ENCODE results near the gene ELK4. TPM values are rescaled to one million over a fixed set of nuclear protein-coding genes. Genes with fewer than 3 reads are reported as not detected.

ELK4 gene
- total RNA-seq, 2 donors from 2014 or later: 30.5 to 37.6 TPM

DNA sequence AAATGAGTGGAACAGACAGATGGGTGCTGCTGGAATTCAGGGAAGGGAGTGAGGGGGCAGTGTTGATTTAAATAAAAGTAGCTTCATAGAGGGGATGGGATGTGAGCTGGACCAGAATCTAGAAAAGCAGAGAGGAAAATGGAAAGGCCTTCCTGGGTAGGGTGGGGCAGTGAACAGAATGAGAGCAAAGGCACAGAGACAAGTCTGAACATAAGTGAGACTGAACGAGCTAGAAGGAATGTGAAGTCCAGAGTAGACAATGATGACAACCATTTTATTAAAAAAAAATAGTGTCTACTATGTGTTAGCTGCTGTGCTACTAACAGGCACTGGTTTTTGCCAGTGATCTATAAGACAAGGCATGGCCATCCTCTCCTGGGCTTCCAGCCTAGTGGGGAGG is 36.0 kb downstream of the ELK4 start:
- intact Hi-C loops (cut with DNase I): no loop called here
- Histone ChIP-seq H3K4me1 (peaks cover 3% of the 10 kb centered on the region), H3K27me3 (no peaks in the 10 kb centered on the region), H3K9ac (ENCODE audit: low read depth in 2 of 2, low read length in 2 of 2) (no peak overlapping the region), H3K27ac (no peak overlapping the region), H3K36me3 (no peaks in the 10 kb centered on the region), H3K4me3 (no peak overlapping the region), H3K9me3 (no peaks in the 10 kb centered on the region)
- DNase-seq: no peak
- TF ChIP-seq, protein P1, sequence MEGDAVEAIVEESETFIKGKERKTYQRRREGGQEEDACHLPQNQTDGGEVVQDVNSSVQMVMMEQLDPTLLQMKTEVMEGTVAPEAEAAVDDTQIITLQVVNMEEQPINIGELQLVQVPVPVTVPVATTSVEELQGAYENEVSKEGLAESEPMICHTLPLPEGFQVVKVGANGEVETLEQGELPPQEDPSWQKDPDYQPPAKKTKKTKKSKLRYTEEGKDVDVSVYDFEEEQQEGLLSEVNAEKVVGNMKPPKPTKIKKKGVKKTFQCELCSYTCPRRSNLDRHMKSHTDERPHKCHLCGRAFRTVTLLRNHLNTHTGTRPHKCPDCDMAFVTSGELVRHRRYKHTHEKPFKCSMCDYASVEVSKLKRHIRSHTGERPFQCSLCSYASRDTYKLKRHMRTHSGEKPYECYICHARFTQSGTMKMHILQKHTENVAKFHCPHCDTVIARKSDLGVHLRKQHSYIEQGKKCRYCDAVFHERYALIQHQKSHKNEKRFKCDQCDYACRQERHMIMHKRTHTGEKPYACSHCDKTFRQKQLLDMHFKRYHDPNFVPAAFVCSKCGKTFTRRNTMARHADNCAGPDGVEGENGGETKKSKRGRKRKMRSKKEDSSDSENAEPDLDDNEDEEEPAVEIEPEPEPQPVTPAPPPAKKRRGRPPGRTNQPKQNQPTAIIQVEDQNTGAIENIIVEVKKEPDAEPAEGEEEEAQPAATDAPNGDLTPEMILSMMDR (IDR thresholded peaks at IDR 0.05): no peak

DNA sequence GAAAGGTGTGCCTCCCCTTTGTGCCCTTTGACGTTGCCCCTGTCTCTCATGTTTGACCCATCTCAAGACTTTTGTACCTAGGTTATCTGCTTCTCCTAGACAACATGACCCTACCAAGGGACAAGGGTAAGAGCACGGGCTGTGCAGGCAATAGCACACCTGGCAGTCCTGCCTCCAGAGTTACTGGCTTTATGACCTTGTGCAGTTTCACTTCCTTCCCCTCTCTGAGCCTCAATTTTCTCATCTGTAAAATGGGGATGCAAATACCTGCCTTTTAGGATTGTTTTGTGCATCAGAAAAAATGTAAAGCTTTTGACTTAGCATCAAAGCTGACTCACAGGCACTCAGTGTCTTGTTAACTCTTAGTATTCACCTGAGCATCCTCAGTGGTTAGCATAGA is 36.4 kb downstream of the ELK4 start:
- TF ChIP-seq, protein P1 (IDR thresholded peaks at IDR 0.05): no peak
- H3K4me3 ChIP-seq: no peak overlapping the region
- intact Hi-C loops (cut with DNase I): no loop called here
- no peak overlapping the region for H3K9ac ChIP-seq (ENCODE audit: low read depth in 2 of 2, low read length in 2 of 2)
- peaks cover 3% of the 10 kb centered on the region for H3K4me1 ChIP-seq
- DNase-seq: no peak
- H3K9me3 ChIP-seq: no peaks in the 10 kb centered on the region
- no peaks in the 10 kb centered on the region for H3K27me3 ChIP-seq
- no peaks in the 10 kb centered on the region for H3K36me3 ChIP-seq
- no peak overlapping the region for H3K27ac ChIP-seq

DNA sequence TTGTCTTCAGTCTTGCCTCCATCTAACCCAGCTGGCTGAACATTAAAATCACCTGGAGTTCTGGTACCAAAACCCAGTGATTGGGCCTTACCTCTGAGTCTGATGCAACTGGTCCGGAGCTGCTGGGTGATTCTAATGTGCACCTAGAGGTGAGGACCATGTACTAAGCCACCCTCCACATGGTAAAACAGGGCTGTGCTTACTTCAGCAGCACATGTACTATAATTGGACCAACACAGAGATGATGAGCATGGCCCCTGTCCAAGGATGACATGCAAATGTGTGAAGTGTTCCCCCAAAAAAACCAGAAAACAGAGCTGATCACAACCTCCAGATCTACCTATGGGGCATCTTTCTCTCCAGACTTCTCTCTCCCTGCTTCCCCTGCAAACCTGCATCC is 37.0 kb downstream of the ELK4 start:
- no peak overlapping the region for H3K9ac ChIP-seq (ENCODE audit: low read depth in 2 of 2, low read length in 2 of 2)
- H3K27me3 ChIP-seq: no peaks in the 10 kb centered on the region
- H3K27ac ChIP-seq: no peak overlapping the region
- no peak for DNase-seq
- H3K4me3 ChIP-seq: no peak overlapping the region
- H3K4me1 ChIP-seq: peaks cover 3% of the 10 kb centered on the region
- intact Hi-C loops (cut with DNase I): loop anchor here (5.0 kb wide), 2 partner anchors 62 to 68 kb away; no protein-coding TSS in a partner anchor
- H3K36me3 ChIP-seq: no peaks in the 10 kb centered on the region
- H3K9me3 ChIP-seq: no peaks in the 10 kb centered on the region
- TF ChIP-seq, protein P1 (IDR thresholded peaks at IDR 0.05): no peak

DNA sequence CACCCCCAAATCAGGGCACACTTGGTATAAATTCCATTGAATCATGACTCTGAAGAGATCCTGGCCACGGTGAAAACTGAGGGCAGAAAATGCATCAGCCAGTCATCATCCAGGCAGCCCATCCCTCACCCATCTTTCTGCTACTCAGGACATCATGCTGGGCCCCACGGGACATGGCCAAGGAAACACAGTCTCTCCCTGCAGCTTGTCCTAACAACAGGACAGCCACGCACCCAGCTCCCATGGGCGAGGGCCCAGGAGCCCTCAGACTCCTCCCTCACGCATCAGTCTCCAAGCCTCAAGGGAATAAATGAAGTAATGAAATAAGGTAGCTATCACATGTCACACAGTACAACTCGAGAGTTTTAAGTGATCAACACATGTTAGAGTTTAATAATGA is 37.8 kb downstream of the ELK4 start:
- Histone ChIP-seq H3K4me1 (peaks cover 3% of the 10 kb centered on the region), H3K36me3 (no peaks in the 10 kb centered on the region), H3K9ac (ENCODE audit: low read depth in 2 of 2, low read length in 2 of 2) (no peak overlapping the region), H3K27ac (no peak overlapping the region), H3K9me3 (no peaks in the 10 kb centered on the region), H3K27me3 (no peaks in the 10 kb centered on the region), H3K4me3 (no peak overlapping the region)
- DNase-seq: no peak
- TF ChIP-seq, protein P1 (IDR thresholded peaks at IDR 0.05): no peak
- intact Hi-C loops (cut with DNase I): loop anchor here (5.0 kb wide), 2 partner anchors 63 to 67 kb away; no protein-coding TSS in a partner anchor

DNA sequence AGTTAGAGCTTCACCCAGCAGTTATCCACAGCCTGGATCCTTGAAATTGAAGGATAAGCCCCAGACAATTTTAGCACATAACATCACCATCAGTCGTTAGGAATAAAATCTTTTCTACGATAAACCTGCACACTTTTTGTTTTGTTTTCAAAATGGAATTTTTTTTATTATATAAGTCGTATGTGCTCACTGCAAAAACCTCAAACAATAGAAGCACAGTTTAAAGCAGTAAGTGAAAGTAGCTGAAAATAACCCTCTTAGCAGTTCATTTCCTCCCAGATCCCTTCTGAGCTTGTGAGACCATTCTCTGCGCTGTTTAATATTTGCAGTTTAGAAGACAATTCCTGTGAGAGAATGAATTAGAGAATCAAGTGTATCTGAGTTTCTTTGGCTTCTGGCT is 38.3 kb downstream of the ELK4 start:
- Histone ChIP-seq H3K9ac (ENCODE audit: low read depth in 2 of 2, low read length in 2 of 2) (no peak overlapping the region), H3K4me1 (peaks cover 3% of the 10 kb centered on the region), H3K9me3 (no peaks in the 10 kb centered on the region), H3K4me3 (no peak overlapping the region), H3K27ac (no peak overlapping the region), H3K36me3 (no peaks in the 10 kb centered on the region), H3K27me3 (no peaks in the 10 kb centered on the region)
- intact Hi-C loops (cut with DNase I): loop anchor here (5.0 kb wide), 2 partner anchors 64 to 66 kb away; no protein-coding TSS in a partner anchor
- TF ChIP-seq, protein P1 (IDR thresholded peaks at IDR 0.05): no peak
- no peak for DNase-seq
